ENCODE measurements around the gene MYO5B.

GRCh38 chr18:50182511-50182910 lies 12.4 kb downstream of the MYO5B start:
- no peak for TF ChIP-seq CTCF (IDR thresholded peaks at IDR 0.05 in 4 of 5, conservative IDR thresholded peaks at IDR 0.05 in 1 of 5)
- no peak for TF ChIP-seq POLR2A (IDR thresholded peaks at IDR 0.05)
